ENCODE results near the gene RNF208.

RNF208 gene

GRCh38 chr9:137219757-137220316, 2.2 kb downstream of the RNF208 start:
- no peak for DNase-seq (ENCODE audit: low read depth)
- no peak for TF ChIP-seq MYC (IDR thresholded peaks at IDR 0.05; ENCODE audit: low read depth, low read length)
- no peak for TF ChIP-seq MAX (IDR thresholded peaks at IDR 0.05; ENCODE audit: low read depth, low read length)
- no peak for TF ChIP-seq POLR2A (IDR thresholded peaks at IDR 0.05; ENCODE audit: extremely low read depth, insufficient read length)
- TF ChIP-seq CTCF (IDR thresholded peaks at IDR 0.05; ENCODE audit: low read depth, low read length) = no peak

GRCh38 chr9:137218754-137219271, 3.2 kb downstream of the RNF208 start:
- TF ChIP-seq MYC (IDR thresholded peaks at IDR 0.05; ENCODE audit: low read depth, low read length) (no peak), CTCF (IDR thresholded peaks at IDR 0.05; ENCODE audit: low read depth, low read length) (no peak), POLR2A (IDR thresholded peaks at IDR 0.05; ENCODE audit: extremely low read depth, insufficient read length) (no peak), MAX (IDR thresholded peaks at IDR 0.05; ENCODE audit: low read depth, low read length) (no peak)
- peak; percentile 56 for DNase-seq (ENCODE audit: low read depth)
- no peak overlapping the region for H3K4me3 ChIP-seq (ENCODE audit: low read depth, low read length)

More at GRCh38 chr9:137219757-137220316, 2.2 kb downstream of the RNF208 start:
- no peak overlapping the region for H3K4me3 ChIP-seq (ENCODE audit: low read depth, low read length)

- H3K4me3 ChIP-seq (ENCODE audit: low read depth, low read length) = no peak overlapping the region
- no peak for DNase-seq (ENCODE audit: low read depth)
- TF ChIP-seq POLR2A (IDR thresholded peaks at IDR 0.05; ENCODE audit: extremely low read depth, insufficient read length) = no peak
- no peak for TF ChIP-seq MAX (IDR thresholded peaks at IDR 0.05; ENCODE audit: low read depth, low read length)
- TF ChIP-seq CTCF (IDR thresholded peaks at IDR 0.05; ENCODE audit: low read depth, low read length) = no peak
- TF ChIP-seq MYC (IDR thresholded peaks at IDR 0.05; ENCODE audit: low read depth, low read length) = no peak
Measured at GRCh38 chr9:137218212-137218753, 3.8 kb downstream of the RNF208 start.

- no peak for TF ChIP-seq POLR2A (IDR thresholded peaks at IDR 0.05; ENCODE audit: extremely low read depth, insufficient read length)
- no peak for TF ChIP-seq CTCF (IDR thresholded peaks at IDR 0.05; ENCODE audit: low read depth, low read length)
- no peak overlapping the region for H3K4me3 ChIP-seq (ENCODE audit: low read depth, low read length)
- DNase-seq (ENCODE audit: low read depth) = no peak
Measured at GRCh38 chr9:137217276-137218211, 4.5 kb downstream of the RNF208 start.

- H3K4me3 ChIP-seq (ENCODE audit: low read depth, low read length) = no peak overlapping the region
- no peak for TF ChIP-seq CTCF (IDR thresholded peaks at IDR 0.05; ENCODE audit: low read depth, low read length)
- DNase-seq (ENCODE audit: low read depth) = no peak
Measured at GRCh38 chr9:137216188-137216965, 5.7 kb downstream of the RNF208 start.

All from NB4 (cell line).